ENCODE data around the gene RASAL1. TPM values are rescaled to one million over a fixed set of nuclear protein-coding genes. Genes with fewer than 3 reads are reported as not detected.

RASAL1 gene
- total RNA-seq, 1 donor from 2014 or later, result 1.4 TPM

DNA sequence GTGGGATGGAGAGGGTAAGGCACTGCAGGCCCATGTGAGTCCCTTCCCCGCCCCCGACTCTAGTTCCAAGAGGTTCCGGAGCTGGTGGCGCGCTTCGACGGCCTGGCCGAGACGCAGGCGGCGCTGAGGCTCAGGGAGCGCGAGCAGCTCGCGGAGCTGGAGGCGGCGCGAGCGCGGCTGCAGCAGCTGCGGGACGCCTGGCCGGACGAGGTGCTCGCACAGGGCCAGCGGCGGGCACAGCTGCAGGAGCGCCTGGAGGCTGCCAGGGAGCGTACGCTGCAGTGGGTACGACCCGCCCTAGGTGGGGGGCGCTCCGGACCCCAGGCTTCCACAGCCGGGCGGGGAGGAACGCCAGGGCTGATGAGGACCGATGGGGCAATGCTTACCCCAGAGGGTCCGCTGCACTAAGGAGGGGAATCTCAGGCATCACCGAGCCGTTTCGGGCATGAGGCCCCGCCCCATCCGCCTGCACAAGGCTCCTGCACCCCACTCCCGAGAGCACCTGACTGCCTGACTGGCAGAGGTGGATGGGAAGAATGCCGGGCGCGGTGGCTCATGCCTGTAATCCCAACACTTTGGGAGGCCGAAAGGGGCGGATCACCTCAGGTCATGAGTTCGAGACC lies 18.9 kb upstream of the RASAL1 start:
- Mint-ChIP-seq H3K4me3 (peak overlapping the region; percentile 55), H3K9me3 (no peaks in the 10 kb centered on the region), H3K27ac (no peak overlapping the region), H3K27me3 (ENCODE audit: insufficient read depth, low read depth) (peaks cover 28% of the 10 kb centered on the region), H3K36me3 (peaks cover 9% of the 10 kb centered on the region), H3K4me1 (peaks cover 30% of the 10 kb centered on the region)
- H3K4me3 ChIP-seq, result peak overlapping the region; percentile 51
- H3F3A ChIP-seq (ENCODE audit: low read depth), result peaks cover 46% of the 10 kb centered on the region
- H3K27ac ChIP-seq, result no peak overlapping the region
- H3K36me3 ChIP-seq, result no peaks in the 10 kb centered on the region
- H3K79me2 ChIP-seq (ENCODE audit: low read depth), result no peaks in the 10 kb centered on the region
- no peak for TF ChIP-seq EZH2 (IDR thresholded peaks at IDR 0.05)
- no peak for TF ChIP-seq EZH2phosphoT487 (IDR thresholded peaks at IDR 0.05)
- peak; percentile 3 for TF ChIP-seq CTCF (IDR thresholded peaks at IDR 0.05)
- DNase-seq (ENCODE audit: low spot score), result peak; percentile 86
- no peak overlapping the region for H3K9ac ChIP-seq
- peaks cover 33% of the 10 kb centered on the region for H4K20me1 ChIP-seq (ENCODE audit: low read depth)
- H3K4me2 ChIP-seq, result peak overlapping the region; percentile 86
- H3K27me3 ChIP-seq, result peaks cover 65% of the 10 kb centered on the region
- H2AFZ ChIP-seq (replicated peaks), result peak overlapping the region; percentile 78
- no peaks in the 10 kb centered on the region for H3K9me3 ChIP-seq (ENCODE audit: low read depth)
- H3K4me1 ChIP-seq, result peaks cover 6% of the 10 kb centered on the region

GRCh38 chr12:113152835-113153814 lies 17.6 kb upstream of the RASAL1 start:
- Mint-ChIP-seq H3K9me3 (no peaks in the 10 kb centered on the region), H3K4me3 (peak overlapping the region; percentile 64), H3K27ac (no peak overlapping the region), H3K27me3 (ENCODE audit: insufficient read depth, low read depth) (peaks cover 28% of the 10 kb centered on the region), H3K36me3 (peaks cover 5% of the 10 kb centered on the region), H3K4me1 (peaks cover 34% of the 10 kb centered on the region)
- Histone ChIP-seq H4K20me1 (ENCODE audit: low read depth) (peaks cover 25% of the 10 kb centered on the region), H3K79me2 (ENCODE audit: low read depth) (no peaks in the 10 kb centered on the region), H3K9me3 (ENCODE audit: low read depth) (no peaks in the 10 kb centered on the region), H3K27ac (no peak overlapping the region), H3F3A (ENCODE audit: low read depth) (peaks cover 53% of the 10 kb centered on the region), H3K9ac (no peak overlapping the region), H3K27me3 (peaks cover 65% of the 10 kb centered on the region), H3K36me3 (no peaks in the 10 kb centered on the region), H3K4me1 (peaks cover 9% of the 10 kb centered on the region), H2AFZ (replicated peaks) (peak overlapping the region; percentile 80), H3K4me2 (peak overlapping the region; percentile 86), H3K4me3 (peak overlapping the region; percentile 50)
- peak; percentile 29 for TF ChIP-seq EZH2phosphoT487 (IDR thresholded peaks at IDR 0.05)
- peak; percentile 47 for TF ChIP-seq CTCF (IDR thresholded peaks at IDR 0.05)
- peak; percentile 60 for TF ChIP-seq EZH2 (IDR thresholded peaks at IDR 0.05)
- DNase-seq (ENCODE audit: low spot score), result peak; percentile 87

GRCh38 chr12:113152196-113152834 lies 16.8 kb upstream of the RASAL1 start:
- H3K9ac ChIP-seq, result no peak overlapping the region
- H3K9me3 Mint-ChIP-seq, result peaks cover 3% of the 10 kb centered on the region
- no peaks in the 10 kb centered on the region for H3K36me3 ChIP-seq
- peaks cover 28% of the 10 kb centered on the region for H3K27me3 Mint-ChIP-seq (ENCODE audit: insufficient read depth, low read depth)
- no peak for DNase-seq (ENCODE audit: low spot score)
- H3K79me2 ChIP-seq (ENCODE audit: low read depth), result no peaks in the 10 kb centered on the region
- no peak overlapping the region for H3K27ac ChIP-seq
- H3K4me3 Mint-ChIP-seq, result peak overlapping the region; percentile 64
- H3K4me3 ChIP-seq, result peak overlapping the region; percentile 50
- H3K27ac Mint-ChIP-seq, result no peak overlapping the region
- peaks cover 53% of the 10 kb centered on the region for H3F3A ChIP-seq (ENCODE audit: low read depth)
- peaks cover 34% of the 10 kb centered on the region for H3K4me1 Mint-ChIP-seq
- TF ChIP-seq EZH2phosphoT487 (IDR thresholded peaks at IDR 0.05) (no peak), EZH2 (IDR thresholded peaks at IDR 0.05) (no peak), CTCF (IDR thresholded peaks at IDR 0.05) (no peak)
- no peak overlapping the region for H2AFZ ChIP-seq (replicated peaks)
- H3K4me2 ChIP-seq, result peak overlapping the region; percentile 86
- H3K27me3 ChIP-seq, result peaks cover 65% of the 10 kb centered on the region
- peaks cover 5% of the 10 kb centered on the region for H3K36me3 Mint-ChIP-seq
- H3K9me3 ChIP-seq (ENCODE audit: low read depth), result no peaks in the 10 kb centered on the region
- peaks cover 25% of the 10 kb centered on the region for H4K20me1 ChIP-seq (ENCODE audit: low read depth)
- peaks cover 9% of the 10 kb centered on the region for H3K4me1 ChIP-seq
